ENCODE measurements around the gene CPED1.

CPED1 gene

GRCh38 chr7:121032645-121033460 lies 44.3 kb downstream of the CPED1 start:
- Histone ChIP-seq H3K9me3 (ENCODE audit: control insufficient read depth, insufficient read depth, low read depth, low read length) (no peaks in the 10 kb centered on the region), H3K4me1 (ENCODE audit: control insufficient read depth, insufficient read depth, low read length) (peaks cover 5% of the 10 kb centered on the region; the same call in 1 of the 2 replicates), H3K4me3 (ENCODE audit: low read depth, low read length) (no peak overlapping the region), H3K27ac (ENCODE audit: extremely low read depth, low read depth, low read length) (no peak overlapping the region), H3K36me3 (ENCODE audit: control insufficient read depth in 2 of 2, insufficient read depth in 1 of 2, low read length in 2 of 2) (no peaks in the 10 kb centered on the region)
- ChIA-PET POLR2A (no interaction called here), CTCF (no interaction called here)
- TF ChIP-seq IKZF3 (tag by site-specific recombination; IDR thresholded peaks at IDR 0.05) = peak; percentile 28; the same call in 1 of the 2 replicates
- peak; percentile 66; the same call in 1 of the 2 replicates for TF ChIP-seq ZBTB20 (tag by site-specific recombination; IDR thresholded peaks at IDR 0.05)
- peak; percentile 86 for TF ChIP-seq ZNF600 (tag by site-specific recombination; IDR thresholded peaks at IDR 0.05)
- peak; percentile 13; the same call in 1 of the 2 replicates for TF ChIP-seq ZNF394 (tag by site-specific recombination; IDR thresholded peaks at IDR 0.05; ENCODE audit: borderline replicate concordance)
- peak; percentile 39; the same call in 1 of the 2 replicates for TF ChIP-seq ZSCAN30 (tag by site-specific recombination; IDR thresholded peaks at IDR 0.05)
- TF ChIP-seq ZEB2 (tag by site-specific recombination; IDR thresholded peaks at IDR 0.05) = peak; percentile 74
- no peak for TF ChIP-seq KLF8 (tag by site-specific recombination; IDR thresholded peaks at IDR 0.05)
- TF ChIP-seq INSM2 (tag by site-specific recombination; IDR thresholded peaks at IDR 0.05) = peak; percentile 74
- TF ChIP-seq PRDM10 (tag by site-specific recombination; IDR thresholded peaks at IDR 0.05) = peak; percentile 21; the same call in 1 of the 2 replicates
- TF ChIP-seq PRDM6 (tag by site-specific recombination; IDR thresholded peaks at IDR 0.05) = peak; percentile 83
- no peak for TF ChIP-seq ZNF133 (tag by site-specific recombination; IDR thresholded peaks at IDR 0.05)
- no peak for TF ChIP-seq ATF2 (tag by site-specific recombination; IDR thresholded peaks at IDR 0.05; ENCODE audit: low read depth)
- TF ChIP-seq ZNF362 (tag by site-specific recombination; IDR thresholded peaks at IDR 0.05) = peak; percentile 86
- TF ChIP-seq ZNF843 (tag by site-specific recombination; IDR thresholded peaks at IDR 0.05) = peak; percentile 50; the same call in 1 of the 2 replicates
- TF ChIP-seq KLF10 (tag by site-specific recombination; IDR thresholded peaks at IDR 0.05) = no peak
- 0 out of 2 replicates have a peak, but pooled peaks have one; percentile 5 for TF ChIP-seq OSR2 (tag by site-specific recombination; IDR thresholded peaks at IDR 0.05)
- TF ChIP-seq ZNF335 (tag by site-specific recombination; conservative IDR thresholded peaks at IDR 0.05) = peak; percentile 35
- no peak for TF ChIP-seq TRIM28 (IDR thresholded peaks at IDR 0.05; ENCODE audit: borderline replicate concordance, low read length)
- TF ChIP-seq GLIS1 (tag by site-specific recombination; IDR thresholded peaks at IDR 0.05) = peak; percentile 55
- TF ChIP-seq ZNF558 (tag by site-specific recombination; IDR thresholded peaks at IDR 0.05) = peak; percentile 64; the same call in 1 of the 2 replicates
- TF ChIP-seq ZNF366 (tag by site-specific recombination; conservative IDR thresholded peaks at IDR 0.05) = peak; percentile 58
